Activated CD4-positive, alpha-beta T cell treated with anti-CD3 and anti-CD28 coated beads, Interleukin-2, amount 10 ng/mL, durations not matched to agents 7 days and 5 days (primary cell): Measurements from ENCODE around the gene TENM3. TPM values are rescaled to one million over a fixed set of nuclear protein-coding genes. Genes with fewer than 3 reads are reported as not detected.

Experiments used
- CTCF ChIA-PET: fragments of 350-600 bp; sonication (Branson Sonifier 250); formaldehyde crosslinking; loops from one replicate; lab custom pipeline; 2021; ENCODE audit warnings: antibody characterized with exemption; lab: Charles Lee
- POLR2A ChIA-PET: fragments of 350-600 bp; sonication (Branson Sonifier 250); formaldehyde crosslinking; loops from one replicate; lab custom pipeline; 2021; ENCODE audit warnings: antibody characterized with exemption; lab: Charles Lee
- DNase-seq: peaks from one replicate; pipeline ENCODE4 v3.0.0-alpha.2; 2020
- H3K27ac Mint-ChIP-seq: one replicate; pipeline ENCODE4 v1.8.0; 2021; ENCODE audit warnings: mild to moderate bottlenecking, moderate library complexity, mixed read lengths
- H3K27me3 Mint-ChIP-seq: one replicate; pipeline ENCODE4 v1.8.0; 2021; ENCODE audit warnings: mixed read lengths
- H3K36me3 Mint-ChIP-seq: one replicate; pipeline ENCODE4 v1.8.0; 2021; ENCODE audit warnings: low read depth, mixed read lengths
- H3K4me1 Mint-ChIP-seq: one replicate; pipeline ENCODE4 v1.8.0; 2021; ENCODE audit warnings: mixed read lengths
- H3K4me3 Mint-ChIP-seq: one replicate; pipeline ENCODE4 v1.8.0; 2021; ENCODE audit warnings: mild to moderate bottlenecking, moderate library complexity, mixed read lengths
- H3K9me3 Mint-ChIP-seq: one replicate; pipeline ENCODE4 v1.8.0; 2021; ENCODE audit warnings: mixed read lengths
- total RNA-seq, 2 experiments: library from RNA; stranded (reverse); gene quantifications; one replicate each; pipeline ENCODE4 v1.2.3, GENCODE V29; 2021

TENM3 gene
- total RNA-seq, 2 experiments from 2014 or later: not detected

- Mint-ChIP-seq H3K9me3 (no peaks in the 10 kb centered on the region), H3K27me3 (no peaks in the 10 kb centered on the region), H3K4me3 (no peak overlapping the region), H3K27ac (no peak overlapping the region), H3K4me1 (no peaks in the 10 kb centered on the region), H3K36me3 (no peaks in the 10 kb centered on the region)
- no peak for DNase-seq
- ChIA-PET POLR2A (no interaction called here), CTCF (no interaction called here)
Measured at GRCh38 chr4:182578402-182578801, 335.2 kb downstream of the TENM3 start.

GRCh38 chr4:182582245-182582644 lies 339.0 kb downstream of the TENM3 start:
- Mint-ChIP-seq H3K4me3 (no peak overlapping the region), H3K9me3 (no peaks in the 10 kb centered on the region)
- CTCF ChIA-PET: no interaction called here

GRCh38 chr4:182583703-182584415 lies 340.7 kb downstream of the TENM3 start:
- Mint-ChIP-seq H3K4me3 (no peak overlapping the region), H3K36me3 (no peaks in the 10 kb centered on the region), H3K27ac (no peak overlapping the region), H3K27me3 (no peaks in the 10 kb centered on the region), H3K4me1 (no peaks in the 10 kb centered on the region), H3K9me3 (no peaks in the 10 kb centered on the region)
- no peak for DNase-seq
- ChIA-PET CTCF (no interaction called here), POLR2A (no interaction called here)

More at GRCh38 chr4:182582245-182582644, 339.0 kb downstream of the TENM3 start:
- no peaks in the 10 kb centered on the region for H3K36me3 Mint-ChIP-seq
- POLR2A ChIA-PET: no interaction called here
- no peak for DNase-seq
- no peaks in the 10 kb centered on the region for H3K27me3 Mint-ChIP-seq
- H3K4me1 Mint-ChIP-seq: no peaks in the 10 kb centered on the region
- H3K27ac Mint-ChIP-seq: no peak overlapping the region

GRCh38 chr4:182585321-182585720 lies 342.1 kb downstream of the TENM3 start:
- H3K9me3 Mint-ChIP-seq: no peaks in the 10 kb centered on the region
- CTCF ChIA-PET: no interaction called here
- no peaks in the 10 kb centered on the region for H3K27me3 Mint-ChIP-seq
- H3K27ac Mint-ChIP-seq: no peak overlapping the region
- H3K4me3 Mint-ChIP-seq: no peak overlapping the region
- H3K36me3 Mint-ChIP-seq: no peaks in the 10 kb centered on the region
- no peak for DNase-seq
- H3K4me1 Mint-ChIP-seq: no peaks in the 10 kb centered on the region
- POLR2A ChIA-PET: no interaction called here

- no peak overlapping the region for H3K4me3 Mint-ChIP-seq
- CTCF ChIA-PET: no interaction called here
- DNase-seq: no peak
- no peaks in the 10 kb centered on the region for H3K9me3 Mint-ChIP-seq
- no peak overlapping the region for H3K27ac Mint-ChIP-seq
- POLR2A ChIA-PET: no interaction called here
- H3K36me3 Mint-ChIP-seq: no peaks in the 10 kb centered on the region
- H3K4me1 Mint-ChIP-seq: no peaks in the 10 kb centered on the region
- no peaks in the 10 kb centered on the region for H3K27me3 Mint-ChIP-seq
Measured at GRCh38 chr4:182589100-182589499, 345.9 kb downstream of the TENM3 start.

- no peak overlapping the region for H3K4me3 Mint-ChIP-seq
- no peak overlapping the region for H3K27ac Mint-ChIP-seq
- no peak for DNase-seq
Measured at GRCh38 chr4:182593402-182593801, 350.2 kb downstream of the TENM3 start.

GRCh38 chr4:182593864-182594263 lies 350.7 kb downstream of the TENM3 start:
- Mint-ChIP-seq H3K36me3 (no peaks in the 10 kb centered on the region), H3K4me1 (no peaks in the 10 kb centered on the region), H3K27me3 (no peaks in the 10 kb centered on the region), H3K4me3 (no peak overlapping the region), H3K9me3 (no peaks in the 10 kb centered on the region), H3K27ac (no peak overlapping the region)
- no peak for DNase-seq
- POLR2A ChIA-PET: no interaction called here
- CTCF ChIA-PET: no interaction called here

More at GRCh38 chr4:182593402-182593801, 350.2 kb downstream of the TENM3 start:
- POLR2A ChIA-PET: no interaction called here
- H3K36me3 Mint-ChIP-seq: no peaks in the 10 kb centered on the region
- no peaks in the 10 kb centered on the region for H3K4me1 Mint-ChIP-seq
- no peaks in the 10 kb centered on the region for H3K9me3 Mint-ChIP-seq
- H3K27me3 Mint-ChIP-seq: no peaks in the 10 kb centered on the region
- CTCF ChIA-PET: no interaction called here

GRCh38 chr4:182600093-182600492 lies 356.9 kb downstream of the TENM3 start:
- POLR2A ChIA-PET: interaction anchor here (0.6 kb wide), 1 partner anchor 1018 kb away, joined by 5 read pairs; no protein-coding TSS in a partner anchor
- Mint-ChIP-seq H3K36me3 (no peaks in the 10 kb centered on the region), H3K27me3 (no peaks in the 10 kb centered on the region), H3K27ac (no peak overlapping the region), H3K4me1 (no peaks in the 10 kb centered on the region), H3K9me3 (no peaks in the 10 kb centered on the region), H3K4me3 (no peak overlapping the region)
- CTCF ChIA-PET: no interaction called here
- DNase-seq: no peak

- CTCF ChIA-PET: no interaction called here
- H3K4me3 Mint-ChIP-seq: no peak overlapping the region
Measured at GRCh38 chr4:182600856-182601255, 357.7 kb downstream of the TENM3 start.

GRCh38 chr4:182604161-182604622 lies 361.0 kb downstream of the TENM3 start:
- H3K27me3 Mint-ChIP-seq: no peaks in the 10 kb centered on the region
- H3K4me3 Mint-ChIP-seq: no peak overlapping the region
- no peaks in the 10 kb centered on the region for H3K36me3 Mint-ChIP-seq
- ChIA-PET POLR2A (no interaction called here), CTCF (no interaction called here)
- DNase-seq: no peak
- H3K4me1 Mint-ChIP-seq: no peaks in the 10 kb centered on the region
- H3K27ac Mint-ChIP-seq: no peak overlapping the region
- H3K9me3 Mint-ChIP-seq: no peaks in the 10 kb centered on the region

More at GRCh38 chr4:182600856-182601255, 357.7 kb downstream of the TENM3 start:
- no peak for DNase-seq
- no peak overlapping the region for H3K27ac Mint-ChIP-seq
- no peaks in the 10 kb centered on the region for H3K27me3 Mint-ChIP-seq
- POLR2A ChIA-PET: no interaction called here
- no peaks in the 10 kb centered on the region for H3K4me1 Mint-ChIP-seq
- H3K36me3 Mint-ChIP-seq: no peaks in the 10 kb centered on the region
- no peaks in the 10 kb centered on the region for H3K9me3 Mint-ChIP-seq

- H3K4me3 Mint-ChIP-seq: no peak overlapping the region
- no peak overlapping the region for H3K27ac Mint-ChIP-seq
- H3K27me3 Mint-ChIP-seq: no peaks in the 10 kb centered on the region
- H3K4me1 Mint-ChIP-seq: no peaks in the 10 kb centered on the region
- no peak for DNase-seq
- H3K36me3 Mint-ChIP-seq: no peaks in the 10 kb centered on the region
- CTCF ChIA-PET: no interaction called here
- POLR2A ChIA-PET: no interaction called here
- H3K9me3 Mint-ChIP-seq: no peaks in the 10 kb centered on the region
Measured at GRCh38 chr4:182604953-182605352, 361.8 kb downstream of the TENM3 start.

GRCh38 chr4:182608525-182608924 lies 365.3 kb downstream of the TENM3 start:
- no peaks in the 10 kb centered on the region for H3K4me1 Mint-ChIP-seq
- DNase-seq: no peak
- H3K27me3 Mint-ChIP-seq: no peaks in the 10 kb centered on the region
- H3K9me3 Mint-ChIP-seq: no peaks in the 10 kb centered on the region
- H3K4me3 Mint-ChIP-seq: no peak overlapping the region
- POLR2A ChIA-PET: no interaction called here
- CTCF ChIA-PET: no interaction called here
- no peaks in the 10 kb centered on the region for H3K36me3 Mint-ChIP-seq
- H3K27ac Mint-ChIP-seq: no peak overlapping the region

- Mint-ChIP-seq H3K9me3 (no peaks in the 10 kb centered on the region), H3K27ac (no peak overlapping the region), H3K4me1 (no peaks in the 10 kb centered on the region), H3K27me3 (no peaks in the 10 kb centered on the region), H3K4me3 (no peak overlapping the region), H3K36me3 (no peaks in the 10 kb centered on the region)
- ChIA-PET CTCF (interaction anchor here (0.6 kb wide), 1 partner anchor 171 kb away, joined by 8 read pairs; no protein-coding TSS in a partner anchor), POLR2A (no interaction called here)
- DNase-seq: no peak
Measured at GRCh38 chr4:182616476-182616875, 373.3 kb downstream of the TENM3 start.

GRCh38 chr4:182619660-182620059 lies 376.5 kb downstream of the TENM3 start:
- CTCF ChIA-PET: no interaction called here
- H3K27ac Mint-ChIP-seq: no peak overlapping the region

More at GRCh38 chr4:182619660-182620059, 376.5 kb downstream of the TENM3 start:
- no peaks in the 10 kb centered on the region for H3K9me3 Mint-ChIP-seq
- no peaks in the 10 kb centered on the region for H3K27me3 Mint-ChIP-seq
- H3K4me3 Mint-ChIP-seq: no peak overlapping the region
- H3K36me3 Mint-ChIP-seq: no peaks in the 10 kb centered on the region
- no peak for DNase-seq
- no peaks in the 10 kb centered on the region for H3K4me1 Mint-ChIP-seq
- POLR2A ChIA-PET: no interaction called here
